A549 (cell line): ENCODE data around the gene CEACAM4. TPM values are rescaled to one million over a fixed set of nuclear protein-coding genes. Genes with fewer than 3 reads are reported as not detected.

Experiments used
- ATAC-seq, 2 experiments: fragments of 200-7000 bp in 1 of 2; fragments of >200 bp in 1 of 2; cut with Nextera tagmentation in 1 of 2; cut with Tn5 transposase in 1 of 2; 3 replicates each; pipeline versions ENCODE4 v1.8.0 to v1.9.1; 2018 to 2020; ENCODE audit warnings: mild to moderate bottlenecking in 1 of 2, moderate library complexity in 1 of 2
- CTCF ChIA-PET: fragments of 300-600 bp; sonication (Branson Sonifier 250); formaldehyde crosslinking; extraction: SDS; loops from one replicate; lab custom pipeline; 2021; ENCODE audit warnings: antibody characterized with exemption, inconsistent platforms; lab: Yijun Ruan, JAX
- POLR2A ChIA-PET: fragments of 350-600 bp; formaldehyde crosslinking; extraction: SDS; loops from one replicate; lab custom pipeline; 2021; ENCODE audit warnings: antibody characterized with exemption, inconsistent platforms; lab: Yijun Ruan, JAX
- DNase-seq, 2 experiments: peaks; one replicate each; pipeline versions ENCODE4 v3.0.0 to v3.0.0-alpha.2; 2011 to 2016; ENCODE audit warnings: low read depth in 1 of 2, low spot score in 1 of 2
- FAIRE-seq: peaks from 2 replicates; lab custom pipeline; 2011; peaks lifted over from hg19 to GRCh38; lab: Jason Lieb, UNC
- H3K27ac ChIP-seq, 2 experiments: fragments of >200 bp; sonication (Bioruptor Twin); formaldehyde crosslinking; 3 replicates each; pipeline ENCODE4 v1.5.1; 2016 to 2017
- H3K4me1 ChIP-seq: fragments of >200 bp; sonication (Bioruptor Twin); formaldehyde crosslinking; 3 replicates; pipeline ENCODE4 v1.6.1; 2016
- H3K4me2 ChIP-seq: fragments of >200 bp; sonication (Bioruptor Twin); formaldehyde crosslinking; 3 replicates; pipeline ENCODE4 v1.6.1; 2016
- H3K4me3 ChIP-seq: fragments of >200 bp; sonication (Bioruptor Twin); formaldehyde crosslinking; 3 replicates; pipeline ENCODE4 v1.5.1; 2016
- H3K9me3 ChIP-seq: fragments of >200 bp; sonication (Bioruptor Twin); formaldehyde crosslinking; 3 replicates; pipeline ENCODE4 v1.6.1; 2016
- CBX2 ChIP-seq: fragments of 200-600 bp; sonication (generic); IDR thresholded peaks from 2 replicates; pipeline ENCODE4 v1.6.1; 2016; ENCODE audit warnings: low read depth, mild to moderate bottlenecking, borderline replicate concordance
- CEBPB ChIP-seq, 2 experiments: fragments of >200 bp in 1 of 2; sonication (Bioruptor Twin) in 1 of 2; formaldehyde crosslinking in 1 of 2; IDR thresholded peaks; 2 replicates each; pipeline ENCODE4 v1.6.1; 2012 to 2016
- FOXS1 ChIP-seq: fragments of 250-450 bp; sonication (Bioruptor Pico); IDR thresholded peaks from 2 replicates; pipeline ENCODE4 v1.5.0; 2020; ENCODE audit warnings: mild to moderate bottlenecking, moderate library complexity
- HEYL ChIP-seq: fragments of 250-450 bp; sonication (Bioruptor Pico); IDR thresholded peaks from 2 replicates; pipeline ENCODE4 v1.8.0; 2021; ENCODE audit warnings: mild to moderate bottlenecking, moderate library complexity
- HOXA7 ChIP-seq: fragments of 250-450 bp; sonication (Bioruptor Pico); IDR thresholded peaks from 2 replicates; pipeline ENCODE4 v1.5.0; 2020; ENCODE audit warnings: mild to moderate bottlenecking, moderate library complexity
- JUN ChIP-seq, 2 experiments: fragments of >200 bp; sonication (Bioruptor Twin); formaldehyde crosslinking; IDR thresholded peaks; 2 replicates in 1 of 2; 3 replicates in 1 of 2; pipeline ENCODE4 v1.6.1; 2016 to 2017
- KDM5A ChIP-seq: fragments of 200-600 bp; sonication (generic); IDR thresholded peaks from 2 replicates; pipeline ENCODE4 v1.6.1; 2016; ENCODE audit warnings: antibody characterized with exemption, mild to moderate bottlenecking
- MAFK ChIP-seq: fragments of 450-650 bp; IDR thresholded peaks from 2 replicates; pipeline ENCODE4 v1.6.1; 2014; ENCODE audit not compliant: partially characterized antibody
- MYC ChIP-seq: IDR thresholded peaks from 2 replicates; pipeline ENCODE4 v1.6.1; 2012; ENCODE audit warnings: mild to moderate bottlenecking, inconsistent platforms, low read length, improper control_type of control experiment, borderline replicate concordance
- NFE2L2 ChIP-seq: fragments of 150-350 bp; conservative IDR thresholded peaks from 2 replicates; pipeline ENCODE4 v1.6.1; 2014; ENCODE audit warnings: low read length
- RAD21 ChIP-seq, 2 experiments: fragments of >200 bp in 1 of 2; sonication (Bioruptor Twin) in 1 of 2; formaldehyde crosslinking in 1 of 2; IDR thresholded peaks in 1 of 2; conservative IDR thresholded peaks in 1 of 2; 2 replicates in 1 of 2; 3 replicates in 1 of 2; pipeline ENCODE4 v1.6.1; 2012 to 2018; ENCODE audit warnings: inconsistent platforms in 1 of 2
- SREBF2 ChIP-seq: fragments of 450-650 bp; IDR thresholded peaks from 2 replicates; pipeline ENCODE4 v1.6.1; 2014; ENCODE audit warnings: mild to moderate bottlenecking, moderate library complexity
- TFCP2L1 ChIP-seq: fragments of 250-450 bp; sonication (Bioruptor Pico); IDR thresholded peaks from 2 replicates; pipeline ENCODE4 v1.5.0; 2021; ENCODE audit warnings: mild to moderate bottlenecking
- TP53 ChIP-seq: fragments of 250-450 bp; sonication (Bioruptor Pico); IDR thresholded peaks from 2 replicates; pipeline ENCODE4 v1.5.0; 2021; ENCODE audit warnings: mild to moderate bottlenecking, moderate library complexity
- ZFP36 ChIP-seq: fragments of 450-650 bp; IDR thresholded peaks from 2 replicates; pipeline ENCODE4 v1.6.1; 2014; ENCODE audit warnings: borderline replicate concordance; ENCODE audit not compliant: partially characterized antibody
- WGBS: methylation state at CpG from one replicate; pipeline ENCODE4 v1.1.6; 2017; ENCODE audit errors: missing lambda C conversion rate; 5-methylcytosine and 5-hydroxymethylcytosine counted together
- polyA plus RNA-seq, 4 experiments: library from polyadenylated mRNA; depleted of rRNA in 3 of 4; stranded (reverse); fragments of >200 nt; fragmentation: RNase III in 1 of 4; extraction: RNeasy Plus Mini Kit Qiagen cat#74134 plus additional on column Dnase treatment in 1 of 4; gene quantifications; 2 replicates in 3 of 4; 3 replicates in 1 of 4; pipeline ENCODE4 v1.2.3, GENCODE V29; 2011 to 2017
- TF ChIP-seq, protein P1 (sequence below): fragments of 250-450 bp; sonication (Bioruptor Pico); IDR thresholded peaks from 2 replicates; pipeline ENCODE4 v1.5.0; 2021; ENCODE audit warnings: mild to moderate bottlenecking, moderate library complexity, borderline replicate concordance
- TF ChIP-seq, protein P2 (sequence below): IDR thresholded peaks from 2 replicates; pipeline ENCODE4 v1.6.1; 2012; ENCODE audit warnings: low read depth, borderline replicate concordance
- TF ChIP-seq, protein P3 (sequence below): fragments of >200 bp; sonication (Bioruptor Twin); formaldehyde crosslinking; IDR thresholded peaks from 3 replicates; pipeline ENCODE4 v1.6.1; 2016
- TF ChIP-seq, protein P4 (sequence below): fragments of >200 bp; sonication (Bioruptor Twin); formaldehyde crosslinking; IDR thresholded peaks from 3 replicates; pipeline ENCODE4 v1.5.1; 2016
- TF ChIP-seq, protein P5 (sequence below): IDR thresholded peaks from 2 replicates; pipeline ENCODE4 v1.6.1; 2012

CEACAM4 gene
- polyA plus RNA-seq, 2 of the 4 experiments (the other 2 are of a cell fraction): not detected

DNA sequence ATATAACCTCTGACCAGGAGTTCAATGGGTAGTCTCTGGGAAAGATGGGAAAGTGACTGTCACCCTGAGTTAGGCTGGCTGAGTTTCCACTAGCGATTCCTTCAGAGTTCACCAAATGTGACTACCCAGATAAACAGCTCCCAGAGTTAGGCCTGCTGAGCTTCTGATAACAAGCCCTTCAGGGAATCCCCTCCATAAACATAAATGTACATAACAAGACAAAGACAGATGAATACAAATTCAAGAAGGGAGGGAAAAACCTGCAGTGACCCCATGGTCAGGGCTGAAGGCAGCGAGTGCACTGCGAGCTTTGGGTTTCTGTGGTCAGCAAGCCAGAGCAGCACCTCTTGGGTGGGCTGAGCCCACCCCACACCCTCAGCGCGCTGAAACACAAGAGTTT is 25.4 kb upstream of the CEACAM4 start:
- TF ChIP-seq MAFK: no peak
- TF ChIP-seq, protein P1, sequence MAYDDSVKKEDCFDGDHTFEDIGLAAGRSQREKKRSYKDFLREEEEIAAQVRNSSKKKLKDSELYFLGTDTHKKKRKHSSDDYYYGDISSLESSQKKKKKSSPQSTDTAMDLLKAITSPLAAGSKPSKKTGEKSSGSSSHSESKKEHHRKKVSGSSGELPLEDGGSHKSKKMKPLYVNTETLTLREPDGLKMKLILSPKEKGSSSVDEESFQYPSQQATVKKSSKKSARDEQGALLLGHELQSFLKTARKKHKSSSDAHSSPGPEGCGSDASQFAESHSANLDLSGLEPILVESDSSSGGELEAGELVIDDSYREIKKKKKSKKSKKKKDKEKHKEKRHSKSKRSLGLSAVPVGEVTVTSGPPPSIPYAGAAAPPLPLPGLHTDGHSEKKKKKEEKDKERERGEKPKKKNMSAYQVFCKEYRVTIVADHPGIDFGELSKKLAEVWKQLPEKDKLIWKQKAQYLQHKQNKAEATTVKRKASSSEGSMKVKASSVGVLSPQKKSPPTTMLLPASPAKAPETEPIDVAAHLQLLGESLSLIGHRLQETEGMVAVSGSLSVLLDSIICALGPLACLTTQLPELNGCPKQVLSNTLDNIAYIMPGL: no peak
- TF ChIP-seq CBX2: no peak
- TF ChIP-seq TFCP2L1 (CRISPR knock-in tag): no peak
- no peak for TF ChIP-seq HEYL (CRISPR knock-in tag)
- no peak for TF ChIP-seq TP53 (CRISPR knock-in tag)
- TF ChIP-seq JUN (IDR thresholded peaks at IDR 0.05): no peak
- TF ChIP-seq HOXA7 (CRISPR knock-in tag): no peak
- no peak for TF ChIP-seq NFE2L2
- TF ChIP-seq FOXS1: no peak
- TF ChIP-seq ZFP36: no peak
- TF ChIP-seq, protein P2, sequence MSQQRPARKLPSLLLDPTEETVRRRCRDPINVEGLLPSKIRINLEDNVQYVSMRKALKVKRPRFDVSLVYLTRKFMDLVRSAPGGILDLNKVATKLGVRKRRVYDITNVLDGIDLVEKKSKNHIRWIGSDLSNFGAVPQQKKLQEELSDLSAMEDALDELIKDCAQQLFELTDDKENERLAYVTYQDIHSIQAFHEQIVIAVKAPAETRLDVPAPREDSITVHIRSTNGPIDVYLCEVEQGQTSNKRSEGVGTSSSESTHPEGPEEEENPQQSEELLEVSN: no peak
- CTCF ChIA-PET: interaction anchor here (0.5 to 12.6 kb wide), 18 partner anchors 12 to 544 kb away, joined by 3 to 212 read pairs (median 8); partner anchors contain the start of gene CEACAM5
- no peak for FAIRE-seq
- no peak overlapping the region for H3K27ac ChIP-seq
- WGBS: 20% methylated on average over 5 of the region's 5 CpGs
- POLR2A ChIA-PET: no interaction called here
- H3K4me3 ChIP-seq: no peak overlapping the region
- DNase-seq: no peak
- peaks cover 3% of the 10 kb centered on the region; the same call in 1 of the 3 replicates for H3K9me3 ChIP-seq
- no peak overlapping the region for H3K4me2 ChIP-seq
- no peaks in the 10 kb centered on the region for H3K4me1 ChIP-seq
- ATAC-seq: no peak

DNA sequence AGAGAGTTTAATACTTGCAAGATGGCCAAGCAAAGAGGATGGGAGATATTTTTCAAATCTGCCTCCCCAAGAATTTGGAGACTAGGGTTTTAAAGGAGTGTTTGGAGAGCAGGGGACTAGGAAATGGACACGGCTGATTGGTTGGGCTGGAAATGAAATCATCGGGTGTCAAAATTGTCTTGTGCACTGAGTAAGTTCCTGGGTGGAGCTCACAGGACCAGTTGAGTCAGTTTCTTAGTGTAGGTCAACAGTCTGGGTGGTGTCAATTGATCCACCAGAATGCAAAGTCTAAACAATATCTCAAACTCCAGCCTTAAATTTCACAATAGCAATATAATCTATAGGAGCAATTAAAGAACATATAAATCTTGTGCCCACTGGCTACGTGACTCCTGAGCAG is 23.0 kb upstream of the CEACAM4 start:
- H3K4me1 ChIP-seq: no peaks in the 10 kb centered on the region
- no peak for FAIRE-seq
- no peak for ATAC-seq
- ChIA-PET POLR2A (no interaction called here), CTCF (interaction anchor here (1.2 to 12.6 kb wide), 10 partner anchors 7 to 171 kb away, joined by 3 to 212 read pairs (median 19); no protein-coding TSS in a partner anchor)
- H3K9me3 ChIP-seq: peaks cover 3% of the 10 kb centered on the region; the same call in 1 of the 3 replicates
- TF ChIP-seq, protein P3, sequence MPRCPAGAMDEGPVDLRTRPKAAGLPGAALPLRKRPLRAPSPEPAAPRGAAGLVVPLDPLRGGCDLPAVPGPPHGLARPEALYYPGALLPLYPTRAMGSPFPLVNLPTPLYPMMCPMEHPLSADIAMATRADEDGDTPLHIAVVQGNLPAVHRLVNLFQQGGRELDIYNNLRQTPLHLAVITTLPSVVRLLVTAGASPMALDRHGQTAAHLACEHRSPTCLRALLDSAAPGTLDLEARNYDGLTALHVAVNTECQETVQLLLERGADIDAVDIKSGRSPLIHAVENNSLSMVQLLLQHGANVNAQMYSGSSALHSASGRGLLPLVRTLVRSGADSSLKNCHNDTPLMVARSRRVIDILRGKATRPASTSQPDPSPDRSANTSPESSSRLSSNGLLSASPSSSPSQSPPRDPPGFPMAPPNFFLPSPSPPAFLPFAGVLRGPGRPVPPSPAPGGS: no peak
- TF ChIP-seq CBX2: no peak
- no peak for TF ChIP-seq KDM5A
- 13% methylated on average over 3 of the region's 3 CpGs for WGBS
- DNase-seq: no peak
- H3K4me2 ChIP-seq: no peak overlapping the region
- H3K27ac ChIP-seq: no peak overlapping the region
- no peak overlapping the region for H3K4me3 ChIP-seq

DNA sequence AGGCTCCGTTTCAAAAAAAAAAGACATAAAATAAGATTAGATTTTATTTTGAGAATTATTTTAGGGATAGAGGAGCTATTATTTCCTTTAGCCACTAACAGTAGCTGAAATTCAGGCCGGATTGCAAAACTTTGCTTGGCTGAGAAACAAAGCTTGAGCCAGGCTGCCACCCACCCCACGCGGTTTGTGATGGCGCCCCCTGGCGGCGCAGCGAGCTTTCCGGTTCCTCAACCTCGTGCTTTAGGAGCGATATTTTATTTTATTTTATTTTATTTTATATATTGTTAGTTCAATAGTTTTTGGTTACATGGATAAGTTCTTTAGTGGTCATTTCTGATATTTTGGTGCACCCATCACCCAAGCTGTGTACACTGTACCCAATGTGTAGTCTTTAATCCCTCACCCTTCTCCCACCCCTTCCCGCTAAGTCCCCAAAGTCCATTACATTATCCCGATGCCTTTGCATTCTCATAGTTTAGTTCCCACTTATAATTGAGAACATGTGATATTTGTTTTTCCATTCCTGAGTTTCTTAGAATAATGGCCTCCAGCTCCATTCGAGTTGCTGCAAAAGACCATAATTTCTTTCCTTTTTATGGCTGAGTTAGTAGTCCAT is 19.8 kb upstream of the CEACAM4 start:
- CTCF ChIA-PET: interaction anchor here (0.6 to 4.5 kb wide), 24 partner anchors 9 to 260 kb away, joined by 3 to 63 read pairs (median 3); no protein-coding TSS in a partner anchor
- no peak overlapping the region for H3K4me3 ChIP-seq
- 44% methylated on average over 14 of the region's 14 CpGs for WGBS
- H3K4me2 ChIP-seq: no peak overlapping the region
- no peak overlapping the region for H3K27ac ChIP-seq
- DNase-seq (peak; percentile 43 to 66), FAIRE-seq (no peak), ATAC-seq (peak in 1 of 2 experiments; percentile 56; a peak in 3 of 6 replicates)
- TF ChIP-seq SREBF2: no peak
- 0 out of 5 replicates have a peak, but pooled peaks of 1 of the 2 experiments have one; percentile 7 for TF ChIP-seq RAD21 (conservative IDR thresholded peaks at IDR 0.05 in 1 of 2, IDR thresholded peaks at IDR 0.05 in 1 of 2)
- TF ChIP-seq, protein P3: no peak
- TF ChIP-seq, protein P4, sequence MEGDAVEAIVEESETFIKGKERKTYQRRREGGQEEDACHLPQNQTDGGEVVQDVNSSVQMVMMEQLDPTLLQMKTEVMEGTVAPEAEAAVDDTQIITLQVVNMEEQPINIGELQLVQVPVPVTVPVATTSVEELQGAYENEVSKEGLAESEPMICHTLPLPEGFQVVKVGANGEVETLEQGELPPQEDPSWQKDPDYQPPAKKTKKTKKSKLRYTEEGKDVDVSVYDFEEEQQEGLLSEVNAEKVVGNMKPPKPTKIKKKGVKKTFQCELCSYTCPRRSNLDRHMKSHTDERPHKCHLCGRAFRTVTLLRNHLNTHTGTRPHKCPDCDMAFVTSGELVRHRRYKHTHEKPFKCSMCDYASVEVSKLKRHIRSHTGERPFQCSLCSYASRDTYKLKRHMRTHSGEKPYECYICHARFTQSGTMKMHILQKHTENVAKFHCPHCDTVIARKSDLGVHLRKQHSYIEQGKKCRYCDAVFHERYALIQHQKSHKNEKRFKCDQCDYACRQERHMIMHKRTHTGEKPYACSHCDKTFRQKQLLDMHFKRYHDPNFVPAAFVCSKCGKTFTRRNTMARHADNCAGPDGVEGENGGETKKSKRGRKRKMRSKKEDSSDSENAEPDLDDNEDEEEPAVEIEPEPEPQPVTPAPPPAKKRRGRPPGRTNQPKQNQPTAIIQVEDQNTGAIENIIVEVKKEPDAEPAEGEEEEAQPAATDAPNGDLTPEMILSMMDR: peak; percentile 67
- TF ChIP-seq MYC: peak; percentile 21; the same call in 1 of the 2 replicates
- TF ChIP-seq, protein P5, sequence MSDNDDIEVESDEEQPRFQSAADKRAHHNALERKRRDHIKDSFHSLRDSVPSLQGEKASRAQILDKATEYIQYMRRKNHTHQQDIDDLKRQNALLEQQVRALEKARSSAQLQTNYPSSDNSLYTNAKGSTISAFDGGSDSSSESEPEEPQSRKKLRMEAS: 0 out of 2 replicates have a peak, but pooled peaks have one; percentile 22
- 0 out of 4 replicates have a peak, but pooled peaks of 1 of the 2 experiments have one; percentile 11 for TF ChIP-seq CEBPB (IDR thresholded peaks at IDR 0.05)
- no peaks in the 10 kb centered on the region; the same call in 2 of the 3 replicates for H3K9me3 ChIP-seq
- POLR2A ChIA-PET: no interaction called here
- H3K4me1 ChIP-seq: no peaks in the 10 kb centered on the region
